Measurements from ENCODE around the gene ENPP3. TPM values are rescaled to one million over a fixed set of nuclear protein-coding genes. Genes with fewer than 3 reads are reported as not detected.

ENPP3 gene
- total RNA-seq, 1 donor from 2014 or later: 0.14 TPM

DNA sequence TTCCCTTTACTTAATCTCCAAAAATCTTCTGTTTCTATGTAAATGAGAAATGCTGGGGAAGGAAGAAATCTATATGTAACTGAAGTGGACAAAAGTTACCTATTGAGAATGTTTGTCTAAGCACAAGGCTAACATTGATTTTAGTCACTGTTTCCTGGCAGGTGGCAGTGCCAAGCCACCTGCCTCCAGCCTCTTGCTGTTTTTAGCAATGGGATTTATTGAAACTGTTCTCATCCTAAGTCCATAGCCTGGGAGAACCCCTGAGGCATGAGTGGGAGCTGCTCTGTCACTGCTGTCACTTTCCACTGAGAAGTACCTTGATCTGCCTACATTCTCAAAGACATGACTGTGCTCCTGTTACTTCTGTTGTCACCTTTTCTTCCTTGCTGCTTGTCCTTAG is 14.7 kb downstream of the ENPP3 start:
- TF ChIP-seq, protein P1, sequence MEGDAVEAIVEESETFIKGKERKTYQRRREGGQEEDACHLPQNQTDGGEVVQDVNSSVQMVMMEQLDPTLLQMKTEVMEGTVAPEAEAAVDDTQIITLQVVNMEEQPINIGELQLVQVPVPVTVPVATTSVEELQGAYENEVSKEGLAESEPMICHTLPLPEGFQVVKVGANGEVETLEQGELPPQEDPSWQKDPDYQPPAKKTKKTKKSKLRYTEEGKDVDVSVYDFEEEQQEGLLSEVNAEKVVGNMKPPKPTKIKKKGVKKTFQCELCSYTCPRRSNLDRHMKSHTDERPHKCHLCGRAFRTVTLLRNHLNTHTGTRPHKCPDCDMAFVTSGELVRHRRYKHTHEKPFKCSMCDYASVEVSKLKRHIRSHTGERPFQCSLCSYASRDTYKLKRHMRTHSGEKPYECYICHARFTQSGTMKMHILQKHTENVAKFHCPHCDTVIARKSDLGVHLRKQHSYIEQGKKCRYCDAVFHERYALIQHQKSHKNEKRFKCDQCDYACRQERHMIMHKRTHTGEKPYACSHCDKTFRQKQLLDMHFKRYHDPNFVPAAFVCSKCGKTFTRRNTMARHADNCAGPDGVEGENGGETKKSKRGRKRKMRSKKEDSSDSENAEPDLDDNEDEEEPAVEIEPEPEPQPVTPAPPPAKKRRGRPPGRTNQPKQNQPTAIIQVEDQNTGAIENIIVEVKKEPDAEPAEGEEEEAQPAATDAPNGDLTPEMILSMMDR (conservative IDR thresholded peaks at IDR 0.05): no peak
- DNase-seq (ENCODE audit: low read depth, low spot score): no peak
- Mint-ChIP-seq H3K4me1 (no peaks in the 10 kb centered on the region), H3K27me3 (ENCODE audit: low read depth) (peaks cover 3% of the 10 kb centered on the region), H3K27ac (ENCODE audit: unreplicated experiment) (no peak overlapping the region), H3K36me3 (ENCODE audit: low read depth) (no peaks in the 10 kb centered on the region), H3K4me3 (no peak overlapping the region), H3K9me3 (no peaks in the 10 kb centered on the region)

DNA sequence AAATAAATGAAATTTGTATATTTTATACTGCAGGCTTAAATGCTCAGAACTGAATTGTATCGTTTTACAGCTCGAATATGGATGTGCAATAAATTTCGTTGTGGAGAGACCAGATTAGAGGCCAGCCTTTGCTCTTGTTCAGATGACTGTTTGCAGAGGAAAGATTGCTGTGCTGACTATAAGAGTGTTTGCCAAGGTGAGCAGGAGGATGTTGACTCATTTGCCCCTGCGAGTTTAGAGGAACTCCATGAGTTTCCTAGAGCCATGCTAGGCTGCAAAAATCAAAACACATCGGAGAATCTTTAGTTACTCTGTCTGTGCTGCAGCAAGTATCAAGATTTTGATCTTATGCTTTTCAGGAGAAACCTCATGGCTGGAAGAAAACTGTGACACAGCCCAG is 15.4 kb downstream of the ENPP3 start:
- Mint-ChIP-seq H3K4me1 (no peaks in the 10 kb centered on the region), H3K9me3 (no peaks in the 10 kb centered on the region), H3K36me3 (ENCODE audit: low read depth) (no peaks in the 10 kb centered on the region), H3K27ac (ENCODE audit: unreplicated experiment) (no peak overlapping the region), H3K27me3 (ENCODE audit: low read depth) (peaks cover 3% of the 10 kb centered on the region), H3K4me3 (no peak overlapping the region)
- TF ChIP-seq, protein P1 (conservative IDR thresholded peaks at IDR 0.05): no peak
- no peak for DNase-seq (ENCODE audit: low read depth, low spot score)

DNA sequence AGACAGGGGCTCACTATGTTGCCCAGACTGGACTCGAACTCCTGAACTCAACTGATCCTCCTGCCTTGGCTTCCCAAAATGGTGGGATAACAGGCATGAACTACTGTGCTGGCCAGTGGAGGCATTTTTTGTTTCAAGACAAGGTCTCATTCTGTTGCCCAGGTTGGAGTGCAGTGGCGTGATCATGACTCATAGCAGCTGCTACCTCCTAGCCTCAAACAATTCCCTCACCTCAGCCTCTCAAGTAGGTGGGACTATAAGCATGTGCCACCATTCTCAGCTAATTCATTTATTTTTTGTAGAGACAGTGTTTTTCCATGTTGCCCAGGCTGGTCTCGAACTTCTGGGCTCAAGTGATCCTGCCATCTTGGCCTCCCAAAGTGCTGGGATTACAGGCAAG is 17.2 kb downstream of the ENPP3 start:
- H3K9me3 Mint-ChIP-seq: no peaks in the 10 kb centered on the region
- H3K4me3 Mint-ChIP-seq: no peak overlapping the region
- H3K36me3 Mint-ChIP-seq (ENCODE audit: low read depth): no peaks in the 10 kb centered on the region
- no peak overlapping the region for H3K27ac Mint-ChIP-seq (ENCODE audit: unreplicated experiment)
- no peak for DNase-seq (ENCODE audit: low read depth, low spot score)
- H3K4me1 Mint-ChIP-seq: no peaks in the 10 kb centered on the region
- peaks cover 3% of the 10 kb centered on the region for H3K27me3 Mint-ChIP-seq (ENCODE audit: low read depth)
- TF ChIP-seq, protein P1 (conservative IDR thresholded peaks at IDR 0.05): no peak

DNA sequence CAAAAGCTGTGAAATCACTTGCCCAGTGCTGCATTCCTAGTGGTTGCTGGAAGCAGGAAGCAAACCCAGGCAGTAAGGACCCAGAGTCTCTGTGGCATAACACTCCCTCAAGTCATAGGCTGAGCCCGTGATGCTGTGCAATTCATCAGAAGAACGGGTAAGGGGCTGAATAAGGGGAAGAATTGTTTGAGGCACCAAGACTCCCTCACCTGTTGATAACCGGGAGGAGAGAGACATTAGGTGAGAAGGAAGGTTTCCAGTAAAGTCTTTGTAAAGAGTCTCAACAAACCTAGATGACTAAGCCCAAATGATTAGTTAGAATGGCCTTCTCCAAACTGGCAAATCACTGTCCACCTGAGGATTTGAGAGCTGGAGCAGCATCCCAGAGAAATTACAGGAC is 18.3 kb downstream of the ENPP3 start:
- Mint-ChIP-seq H3K27ac (ENCODE audit: unreplicated experiment) (no peak overlapping the region), H3K36me3 (ENCODE audit: low read depth) (no peaks in the 10 kb centered on the region), H3K27me3 (ENCODE audit: low read depth) (peaks cover 3% of the 10 kb centered on the region), H3K4me3 (no peak overlapping the region), H3K4me1 (no peaks in the 10 kb centered on the region), H3K9me3 (no peaks in the 10 kb centered on the region)
- DNase-seq (ENCODE audit: low read depth, low spot score): no peak
- TF ChIP-seq, protein P1 (conservative IDR thresholded peaks at IDR 0.05): no peak

DNA sequence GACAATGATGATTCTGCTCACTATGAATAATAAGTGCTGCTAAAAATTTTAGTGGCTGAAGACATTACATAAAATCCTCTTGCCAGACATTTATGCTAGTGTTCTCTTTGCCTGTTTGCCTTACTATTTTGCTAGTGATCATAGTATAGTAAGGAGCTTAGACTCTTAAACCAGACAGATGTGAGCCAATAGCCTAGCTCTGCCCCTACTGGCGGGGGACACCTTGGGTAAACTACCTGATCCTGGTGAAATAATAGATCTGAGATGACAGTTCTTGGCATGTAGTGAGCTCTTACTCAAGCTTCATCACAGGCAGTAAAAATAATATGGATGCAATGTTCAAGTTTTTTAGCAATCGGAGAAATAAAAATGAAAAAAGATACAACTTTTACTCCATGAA is 18.8 kb downstream of the ENPP3 start:
- TF ChIP-seq, protein P1 (conservative IDR thresholded peaks at IDR 0.05): no peak
- DNase-seq (ENCODE audit: low read depth, low spot score): no peak
- no peak overlapping the region for H3K27ac Mint-ChIP-seq (ENCODE audit: unreplicated experiment)
- peaks cover 3% of the 10 kb centered on the region for H3K27me3 Mint-ChIP-seq (ENCODE audit: low read depth)
- no peaks in the 10 kb centered on the region for H3K36me3 Mint-ChIP-seq (ENCODE audit: low read depth)
- no peaks in the 10 kb centered on the region for H3K9me3 Mint-ChIP-seq
- no peak overlapping the region for H3K4me3 Mint-ChIP-seq
- H3K4me1 Mint-ChIP-seq: no peaks in the 10 kb centered on the region

DNA sequence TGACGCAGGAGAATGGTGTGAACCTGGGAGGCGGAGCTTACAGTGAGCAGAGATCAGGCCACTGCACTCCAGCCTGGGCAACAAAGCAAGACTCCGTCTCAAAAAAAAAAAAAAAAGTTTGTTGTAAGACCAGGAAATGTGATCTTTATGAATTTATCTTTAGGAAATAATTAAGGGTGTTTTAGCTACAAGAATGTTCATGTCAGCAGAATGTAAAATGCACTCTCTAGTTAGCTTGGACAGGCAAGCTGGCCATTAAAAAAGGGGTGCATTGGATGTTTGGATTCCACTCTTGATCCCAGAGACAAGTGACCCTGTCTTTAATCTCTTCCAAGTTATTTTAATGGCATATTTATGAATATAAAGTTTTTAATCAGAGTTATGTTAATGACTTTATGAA is 19.6 kb downstream of the ENPP3 start:
- no peaks in the 10 kb centered on the region for H3K4me1 Mint-ChIP-seq
- no peaks in the 10 kb centered on the region for H3K27me3 Mint-ChIP-seq (ENCODE audit: low read depth)
- TF ChIP-seq, protein P1 (conservative IDR thresholded peaks at IDR 0.05): no peak
- DNase-seq (ENCODE audit: low read depth, low spot score): no peak
- no peak overlapping the region for H3K27ac Mint-ChIP-seq (ENCODE audit: unreplicated experiment)
- H3K9me3 Mint-ChIP-seq: no peaks in the 10 kb centered on the region
- H3K4me3 Mint-ChIP-seq: no peak overlapping the region
- no peaks in the 10 kb centered on the region for H3K36me3 Mint-ChIP-seq (ENCODE audit: low read depth)

Measured in neural crest cell (in vitro differentiated cells).